ENCODE data around the gene PPP2R5C.

Gene PPP2R5C

DNA sequence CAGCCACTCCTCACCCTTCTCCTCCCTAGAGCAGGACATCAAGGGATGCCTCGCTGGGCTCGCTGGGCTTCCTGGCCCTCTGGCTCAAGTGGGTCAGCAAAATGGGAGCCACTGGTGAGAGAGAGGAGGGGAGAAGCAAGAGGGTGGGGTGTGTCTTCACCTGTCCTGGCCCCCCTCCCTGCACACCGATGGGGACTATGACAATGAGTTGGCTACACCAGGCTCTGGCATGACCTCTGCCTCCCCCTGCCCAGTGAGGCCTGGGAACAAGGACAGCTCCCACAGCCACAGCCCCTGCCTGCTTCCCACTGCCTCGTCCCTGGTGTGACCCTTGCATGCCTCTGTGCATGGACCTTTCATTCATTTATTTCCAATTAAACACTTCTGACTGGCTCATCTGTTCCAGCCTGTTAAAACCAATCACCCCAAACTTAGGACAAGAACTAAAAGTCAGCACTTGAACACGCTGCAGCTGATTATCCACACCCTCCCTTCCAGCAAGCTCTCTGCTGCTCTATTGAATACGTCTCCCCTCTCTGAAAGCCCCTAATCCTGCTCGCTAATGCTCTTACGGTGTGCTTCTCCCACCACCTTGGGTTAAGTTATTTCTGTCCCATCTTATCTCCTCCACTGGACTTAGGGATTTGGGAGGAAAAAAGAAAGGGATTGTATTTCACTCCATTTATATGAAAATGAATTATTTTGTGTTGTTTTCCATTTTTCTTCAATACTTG lies 5.8 kb upstream of the PPP2R5C start:
- no peak for DNase-seq

DNA sequence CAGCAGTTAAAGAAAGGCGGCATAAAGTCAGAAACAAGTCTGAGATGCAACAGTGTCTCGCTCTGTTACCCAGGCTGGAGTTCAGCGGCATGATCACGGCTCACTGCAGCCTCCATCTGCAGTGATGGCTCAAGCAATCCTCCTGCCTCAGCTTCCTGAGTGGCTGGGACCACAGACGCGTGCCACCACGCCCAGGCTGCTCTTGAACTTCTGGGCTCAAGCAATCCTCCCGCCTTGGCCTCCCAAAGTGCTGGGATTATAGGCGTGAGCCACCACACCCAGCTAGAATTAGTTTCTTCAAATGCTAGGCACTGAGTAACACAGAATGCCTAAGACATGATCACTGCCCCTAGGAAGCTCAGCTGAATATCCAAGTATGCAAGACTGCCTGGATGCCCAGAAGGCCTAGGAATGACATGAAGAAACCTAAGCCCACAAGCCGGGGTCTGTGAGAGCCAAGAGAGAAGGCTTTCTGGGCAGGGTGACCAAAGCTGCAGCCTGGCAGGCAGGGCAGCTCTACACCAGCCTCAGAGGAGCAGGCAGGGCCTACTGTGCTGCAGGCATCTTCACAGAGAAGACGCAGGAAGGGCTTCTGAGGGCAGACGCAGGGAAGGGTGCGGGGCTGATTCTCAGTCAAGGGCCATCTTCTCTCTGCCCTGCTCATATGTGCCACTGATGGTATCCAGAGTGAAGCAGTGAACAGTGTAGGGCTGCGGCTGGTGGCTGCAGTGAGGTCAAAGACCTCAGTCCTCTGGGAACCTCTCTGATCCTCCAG lies 4.3 kb upstream of the PPP2R5C start:
- DNase-seq = no peak

DNA sequence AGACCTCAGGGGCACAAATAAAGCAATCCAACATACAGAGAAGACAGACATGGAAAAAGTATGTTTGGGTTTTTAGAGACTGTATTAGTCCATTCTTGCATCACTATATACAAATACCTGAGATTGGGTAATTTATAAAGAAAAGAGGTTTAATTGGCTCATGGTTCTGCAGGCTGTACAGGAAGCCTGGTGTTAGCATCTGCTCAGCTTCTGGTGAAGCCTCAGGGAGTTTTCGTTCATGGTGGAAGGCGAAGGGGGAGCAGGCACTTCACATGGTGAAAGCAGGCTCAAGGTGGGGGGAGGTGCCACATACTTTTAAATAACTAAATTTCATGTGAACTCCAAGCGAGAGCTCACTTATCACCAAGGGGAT lies 3.7 kb upstream of the PPP2R5C start:
- no peak for DNase-seq

DNA sequence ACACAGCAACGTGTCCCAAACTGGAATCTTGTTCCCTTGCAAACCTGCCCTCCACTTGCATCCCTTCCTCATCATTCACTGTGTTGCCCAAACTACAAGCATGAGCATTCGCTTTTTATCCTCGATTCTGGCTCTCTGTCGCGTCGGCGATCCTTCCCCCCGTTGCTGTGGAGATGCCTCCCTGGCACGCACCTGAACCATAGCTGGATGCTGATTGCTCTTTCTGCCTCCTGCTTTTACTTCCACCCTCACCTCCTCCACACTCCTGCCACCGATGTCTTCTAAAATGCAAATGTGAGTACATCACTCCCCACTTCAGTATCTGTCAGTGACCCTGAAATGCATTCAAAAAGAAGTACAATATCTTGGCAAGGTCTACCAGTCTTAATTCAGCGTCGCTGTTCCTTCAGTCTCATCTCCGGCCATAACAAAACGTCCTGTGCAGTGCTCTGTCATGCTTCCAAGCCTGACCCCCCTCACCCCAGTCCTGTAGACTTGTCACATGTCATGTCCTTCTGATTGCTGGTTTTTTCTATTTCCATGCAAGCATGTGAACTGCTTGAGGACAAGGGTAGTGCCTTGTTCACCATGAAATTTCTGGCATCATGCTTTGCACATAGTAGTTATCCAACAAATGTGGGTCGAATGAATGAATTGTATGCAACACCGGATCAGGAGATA lies 2.5 kb upstream of the PPP2R5C start:
- no peak for DNase-seq

DNA sequence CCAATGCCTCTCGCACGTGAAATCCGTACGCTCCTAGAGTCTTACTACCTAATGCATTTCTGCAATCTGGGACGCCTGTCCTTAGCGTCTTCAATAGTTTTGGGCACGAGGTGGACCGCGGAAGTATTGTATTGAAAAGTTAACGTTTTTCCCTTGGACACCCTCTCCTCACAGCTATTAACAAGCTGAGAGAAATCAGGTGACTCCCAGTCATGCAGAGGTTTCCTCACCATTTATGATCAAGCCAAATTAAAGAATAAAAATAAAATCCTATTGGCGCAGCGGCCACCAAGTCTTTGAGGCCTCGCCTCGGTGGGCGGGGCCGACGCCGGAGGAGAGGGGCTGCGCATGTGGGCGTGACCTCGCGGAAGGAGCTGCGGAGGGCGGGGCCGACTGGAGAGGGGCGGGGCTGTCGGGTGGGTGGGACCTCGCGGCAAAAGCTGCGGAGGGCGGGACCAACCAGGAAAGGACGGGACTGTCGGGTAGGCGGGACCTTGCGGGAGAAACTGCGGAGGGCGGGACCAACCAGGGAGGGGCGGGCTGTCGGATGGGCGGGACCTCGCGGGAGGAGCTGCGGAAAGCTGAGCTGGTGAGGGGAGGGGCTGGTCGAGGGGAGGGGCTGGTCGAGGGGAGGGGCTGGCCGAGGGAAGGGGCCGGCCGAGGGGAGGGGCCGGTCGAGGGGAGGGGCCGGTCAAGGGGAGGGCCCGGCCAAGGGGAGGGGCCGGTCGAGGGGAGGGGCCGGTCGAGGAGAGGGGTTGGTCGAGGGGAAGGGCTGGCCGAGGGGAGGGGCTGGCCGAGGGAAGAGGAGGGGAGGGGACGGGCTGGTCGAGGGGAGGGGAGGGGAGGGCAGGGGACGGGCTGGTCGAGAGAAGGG lies 1.1 kb upstream of the PPP2R5C start:
- peak; percentile 71 for DNase-seq

DNA sequence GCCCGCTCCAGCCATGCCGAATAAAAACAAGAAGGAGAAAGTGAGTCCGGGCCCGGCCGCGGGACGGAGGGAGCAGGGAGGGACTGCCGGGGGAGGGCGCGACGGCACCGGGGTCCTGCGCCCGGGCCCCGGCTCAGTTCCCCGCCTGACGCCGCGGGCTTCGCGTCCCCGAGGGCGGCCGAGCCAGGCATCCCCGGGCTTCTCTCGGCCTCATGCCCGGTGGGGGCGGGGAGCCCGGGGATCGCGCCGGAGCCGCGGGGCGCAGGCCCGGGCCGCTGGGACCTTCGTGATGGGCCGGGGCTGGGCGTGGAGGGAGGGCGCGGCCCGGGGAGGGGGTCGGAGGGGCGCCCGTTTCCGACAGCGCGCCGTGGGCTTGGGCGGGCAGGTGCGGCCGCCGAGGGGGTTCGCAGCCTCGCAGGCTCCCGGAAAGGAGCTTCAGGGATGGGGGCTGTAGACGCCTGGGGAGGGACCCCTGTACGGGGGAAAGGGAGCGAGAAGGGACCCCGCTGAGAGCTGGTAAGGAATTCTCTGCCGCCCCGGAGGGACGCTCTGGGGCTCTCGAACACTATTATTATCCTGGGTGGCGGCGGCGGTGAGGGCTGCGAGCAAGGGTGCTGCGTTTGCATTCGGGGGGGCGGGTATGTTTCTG lies 496 bp downstream of the PPP2R5C start:
- DNase-seq = no peak

DNA sequence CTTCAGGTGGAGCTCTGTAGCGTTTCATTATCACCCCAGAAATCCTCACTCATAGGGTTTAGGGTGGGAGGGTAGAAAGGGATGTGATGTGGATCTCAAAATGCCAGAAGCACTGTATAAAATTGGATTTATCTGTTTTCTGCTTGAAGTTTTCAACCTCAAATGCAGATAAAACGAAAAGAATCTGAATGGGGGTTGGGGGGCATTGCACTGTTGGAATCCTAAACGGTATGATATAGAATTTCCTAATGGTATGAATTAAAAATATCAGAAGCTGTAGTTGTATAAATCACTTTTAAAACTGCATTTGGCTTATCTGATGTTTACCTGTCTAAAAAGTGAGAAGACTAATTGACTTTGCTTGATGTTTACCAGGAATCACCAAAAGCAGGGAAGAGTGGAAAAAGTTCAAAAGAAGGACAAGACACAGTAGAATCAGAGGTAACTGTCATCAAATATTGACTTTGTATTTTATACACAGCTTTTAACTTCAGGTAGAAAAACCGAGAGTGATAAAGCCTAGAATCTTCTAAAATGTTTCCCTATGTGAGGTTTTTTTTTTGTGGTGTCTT lies 1.1 kb downstream of the PPP2R5C start:
- no peak for DNase-seq

DNA sequence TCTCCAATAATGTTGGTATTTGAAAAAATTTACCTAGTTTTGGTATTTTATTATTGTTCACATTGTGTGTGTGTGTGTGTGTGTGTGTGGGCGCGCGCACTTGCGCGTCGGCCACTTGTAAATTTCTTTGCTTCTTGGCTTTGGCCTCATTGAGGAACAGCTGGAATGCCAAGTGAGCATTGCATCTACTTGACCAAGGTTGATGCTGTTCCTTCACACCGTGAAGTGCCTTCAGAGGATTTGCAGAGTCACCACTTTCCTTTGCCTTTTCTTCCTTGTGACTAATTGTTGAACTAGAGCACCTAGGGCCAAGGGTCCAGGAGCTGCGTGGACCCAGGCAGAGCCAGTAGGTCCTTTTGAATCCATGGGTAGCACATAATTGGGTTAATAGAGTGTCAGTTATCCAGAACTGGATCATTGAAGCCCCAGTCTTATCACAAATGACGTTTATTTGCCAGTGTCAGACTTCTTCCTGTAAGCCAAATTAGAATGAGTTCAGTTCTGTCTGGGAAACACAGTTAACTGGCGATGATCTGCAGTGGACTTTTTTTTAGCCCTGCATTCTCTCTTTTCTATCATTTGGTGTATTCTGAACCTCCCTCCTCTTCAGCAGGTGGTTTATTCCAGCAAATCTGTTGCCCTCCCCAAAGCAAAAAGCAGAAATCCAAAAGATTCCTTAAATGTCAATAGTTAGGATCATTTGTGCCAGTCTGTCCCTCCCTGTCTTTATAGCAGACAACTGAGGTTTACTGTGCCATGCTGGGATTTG lies 2.6 kb downstream of the PPP2R5C start:
- DNase-seq = no peak

DNA sequence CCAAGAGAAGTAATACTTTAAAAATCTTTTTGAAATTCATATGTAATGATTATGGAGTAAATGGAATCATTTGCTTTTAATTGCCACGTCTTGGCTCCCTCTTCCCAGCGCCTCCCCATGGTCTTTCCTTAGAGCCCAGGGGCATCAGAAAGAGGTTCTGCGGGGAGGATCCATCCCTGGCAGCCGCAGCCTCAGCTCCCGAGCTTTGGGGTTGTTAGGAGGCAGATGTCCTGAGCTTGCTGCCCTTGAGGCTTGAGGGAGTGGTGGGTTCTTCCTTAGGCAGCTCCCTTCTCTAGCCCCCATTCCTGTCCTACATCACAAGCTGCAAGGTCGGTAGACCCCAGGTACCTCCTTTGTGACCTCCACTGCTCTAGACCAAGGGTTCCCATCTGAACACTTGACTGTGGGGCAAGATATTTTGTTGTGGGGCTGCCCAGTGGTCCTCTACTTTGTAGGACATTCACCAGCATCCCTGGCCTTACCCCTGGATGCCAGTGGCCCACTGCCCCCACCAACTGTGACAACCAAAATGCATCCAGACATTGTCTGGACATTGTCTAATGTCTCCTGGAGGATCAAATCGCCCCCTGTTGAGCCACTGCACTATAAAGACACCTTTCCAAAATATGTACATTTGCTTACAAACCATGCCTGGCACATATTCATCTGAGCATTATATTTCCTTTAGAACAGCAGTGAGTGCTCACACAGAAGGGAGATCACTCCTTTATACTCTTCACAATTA lies 6.3 kb downstream of the PPP2R5C start:
- DNase-seq = no peak

DNA sequence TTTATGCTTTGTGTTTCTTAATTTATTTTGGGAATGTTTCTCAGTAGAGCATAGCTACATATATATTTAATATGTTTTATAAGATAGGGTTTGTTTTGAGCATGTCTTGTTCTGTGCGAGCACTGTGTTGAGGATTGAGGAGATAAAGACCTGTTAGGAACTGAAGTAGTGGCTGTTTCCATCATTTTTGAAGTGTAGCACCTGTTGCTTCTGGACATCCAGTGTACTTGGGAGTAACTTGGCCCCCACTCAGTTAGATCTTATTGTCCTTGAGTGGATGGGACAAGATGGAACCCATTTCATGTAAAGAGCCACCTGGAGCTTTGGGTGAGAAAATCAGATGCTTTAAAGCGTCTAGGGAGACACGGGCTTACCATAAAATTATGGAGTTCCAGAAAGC lies 8.7 kb downstream of the PPP2R5C start:
- no peak for DNase-seq

DNA sequence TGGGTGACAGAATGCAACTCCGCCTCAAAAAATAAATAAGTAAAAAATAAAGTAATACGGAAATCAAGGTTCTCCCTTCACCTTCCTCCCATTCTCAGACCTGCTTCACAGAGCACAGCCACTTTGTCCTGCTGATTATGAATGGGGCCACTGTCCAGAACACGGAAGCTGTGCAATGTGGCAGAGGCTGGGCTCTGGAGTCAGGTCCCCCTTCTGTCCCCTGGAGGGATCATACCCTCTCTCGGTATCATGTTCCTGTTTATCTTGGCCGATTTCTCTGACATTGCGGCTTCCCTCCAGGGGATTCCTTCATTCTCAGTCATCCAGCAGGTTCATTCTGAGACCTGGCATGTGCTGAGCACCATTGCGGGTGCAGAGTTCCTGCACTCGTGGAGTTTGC lies 11.3 kb downstream of the PPP2R5C start:
- no peak for DNase-seq

DNA sequence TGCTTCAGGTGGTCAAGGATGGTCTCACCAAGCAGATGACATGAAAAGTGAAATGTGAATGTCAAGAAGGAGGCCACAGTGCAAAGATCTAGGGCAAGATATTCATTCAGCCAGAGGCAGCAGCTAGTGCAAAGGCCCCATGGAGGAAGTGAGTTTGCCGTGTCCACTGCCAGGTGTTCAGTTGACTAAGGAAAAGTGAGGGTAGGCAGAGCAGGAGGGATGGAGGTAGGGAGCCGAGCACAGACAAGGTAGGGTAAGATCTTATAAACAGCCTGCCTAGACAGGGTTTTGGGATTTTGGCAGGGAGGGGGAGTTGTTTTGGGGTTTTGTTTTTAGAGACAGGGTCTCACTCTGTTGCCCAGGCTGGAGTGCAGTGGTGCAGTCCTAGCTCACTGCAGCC lies 11.9 kb downstream of the PPP2R5C start:
- no peak for DNase-seq

DNA sequence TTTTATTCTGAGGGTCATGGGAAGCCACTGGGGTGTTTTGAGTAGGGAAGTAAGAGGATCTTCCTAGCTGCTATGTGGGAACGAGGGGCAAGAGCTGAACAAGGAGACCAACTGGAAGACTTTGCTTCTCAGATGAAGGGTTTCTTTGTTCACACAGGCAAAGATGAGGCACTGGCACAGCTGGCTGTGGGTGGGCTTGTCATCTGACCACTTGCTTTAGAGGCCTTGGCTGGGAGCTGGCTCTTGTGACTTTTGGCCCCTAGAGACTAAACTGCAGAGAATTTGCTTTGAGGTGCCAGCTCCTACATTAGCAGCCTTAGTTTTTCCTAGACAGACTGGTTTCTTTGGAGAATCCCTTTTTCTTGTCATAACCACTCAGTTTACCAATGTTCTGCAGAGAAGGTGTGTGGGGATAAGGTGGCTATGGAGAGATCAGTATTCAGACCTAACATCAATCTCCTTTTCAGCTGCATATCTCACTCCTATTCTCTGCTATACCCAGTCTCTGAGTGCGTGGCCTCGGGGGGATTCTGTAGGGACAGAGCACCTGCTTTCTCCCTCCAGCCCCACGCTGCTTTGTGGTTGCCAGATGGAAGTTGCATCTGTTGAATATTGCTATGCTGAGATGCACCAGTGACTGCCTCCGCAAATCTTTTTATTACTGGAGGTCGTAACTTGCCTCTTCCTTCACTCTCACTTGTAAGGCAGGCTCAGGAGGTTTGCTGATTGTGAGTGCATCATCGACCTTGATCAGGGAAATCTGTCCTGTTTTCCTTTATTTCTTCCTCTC lies 12.7 kb downstream of the PPP2R5C start:
- DNase-seq = no peak

DNA sequence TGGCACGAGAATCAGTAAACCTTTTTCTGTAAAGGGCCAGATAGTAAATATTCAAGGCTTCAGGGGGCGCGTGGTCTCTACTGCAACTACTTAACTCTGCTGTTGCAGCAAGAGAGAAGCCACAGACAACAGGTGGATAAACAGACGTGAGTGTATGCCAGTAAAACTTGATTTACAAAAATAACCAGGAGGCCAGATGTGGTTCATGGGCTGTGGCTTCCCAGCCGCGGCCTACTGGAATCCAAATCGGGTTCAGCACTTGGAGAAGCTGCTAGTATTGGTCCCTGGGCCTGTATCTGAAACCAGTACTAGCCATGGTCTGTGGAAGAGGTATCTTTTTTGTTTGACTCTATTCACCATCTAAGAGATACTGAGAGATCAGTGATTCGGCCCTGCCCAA lies 13.3 kb downstream of the PPP2R5C start:
- no peak for DNase-seq

DNA sequence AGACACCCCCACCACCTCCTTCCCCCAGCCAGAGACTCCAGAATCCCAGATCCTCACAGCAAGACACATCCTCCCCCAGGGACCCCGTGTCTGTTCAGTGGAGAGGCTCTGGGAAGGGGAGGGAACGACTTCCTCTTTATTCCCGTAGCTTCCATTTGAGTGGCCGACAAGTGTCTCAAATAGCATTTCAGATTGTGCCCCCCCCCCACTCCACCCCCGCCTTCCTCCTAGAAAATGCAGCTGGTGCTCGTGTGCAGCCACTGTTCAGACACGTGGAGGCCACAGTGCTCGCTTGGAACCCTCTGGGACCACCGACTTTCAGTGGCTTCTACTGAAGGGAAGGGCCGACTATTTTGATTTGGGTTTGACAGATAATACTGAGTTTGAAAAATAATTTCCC lies 14.3 kb downstream of the PPP2R5C start:
- DNase-seq = no peak

DNA sequence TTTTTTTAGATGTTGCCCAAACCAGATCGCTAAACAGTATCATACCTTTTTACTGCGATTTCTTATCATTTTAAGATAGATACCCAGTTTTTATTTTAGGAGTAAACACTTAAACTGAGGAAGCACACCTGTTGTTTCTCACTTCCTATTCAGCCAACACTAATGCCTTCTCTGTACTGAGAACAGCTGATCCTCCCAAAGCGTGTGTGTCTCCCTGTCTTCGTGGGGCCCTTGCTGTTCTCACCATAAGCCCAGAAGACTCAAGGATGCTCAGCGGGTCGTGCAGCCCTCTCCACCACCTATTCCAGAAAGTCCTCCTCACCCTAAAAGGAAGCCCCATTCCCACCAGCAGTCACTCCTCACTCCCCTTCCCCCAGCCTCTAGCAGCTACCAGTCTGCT lies 14.8 kb downstream of the PPP2R5C start:
- no peak for DNase-seq

DNA sequence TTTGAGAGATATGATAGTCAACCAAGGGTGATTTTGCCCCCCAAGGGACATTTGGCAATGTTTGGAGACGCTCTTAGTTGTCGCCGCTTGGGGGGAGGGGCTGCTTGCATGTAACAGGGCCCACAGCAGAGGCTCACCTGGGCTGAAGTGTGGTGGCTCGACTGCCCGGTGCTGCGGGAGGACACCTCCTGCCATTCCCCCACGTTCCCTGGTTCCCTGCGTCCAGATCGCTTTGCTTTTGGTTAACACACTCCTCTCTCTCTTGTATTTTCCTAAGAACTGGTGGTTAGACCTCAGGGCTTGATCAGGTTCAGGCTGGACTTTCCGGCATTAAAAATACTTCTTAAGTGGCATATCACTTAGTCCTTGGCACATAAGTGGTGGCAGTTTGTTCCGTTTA lies 18.9 kb downstream of the PPP2R5C start:
- no peak for DNase-seq

DNA sequence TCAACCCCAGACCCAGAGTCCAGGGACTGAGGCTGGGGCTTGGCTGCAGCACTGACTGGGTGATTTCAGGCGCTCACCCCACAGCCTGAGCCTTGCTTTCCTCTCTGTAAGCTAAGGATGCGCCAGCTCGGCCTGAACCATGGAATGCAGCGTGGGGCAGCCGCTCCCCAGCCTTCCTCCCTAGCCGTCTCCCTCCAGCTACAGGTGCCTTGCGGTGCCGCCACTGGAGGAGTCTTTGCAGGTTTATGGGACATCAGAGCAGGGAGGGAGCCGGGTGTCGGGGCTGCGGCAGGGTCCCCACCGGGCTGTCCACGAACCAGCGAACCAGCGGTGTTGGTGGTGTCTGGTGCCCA lies 19.4 kb downstream of the PPP2R5C start:
- DNase-seq = no peak

DNA sequence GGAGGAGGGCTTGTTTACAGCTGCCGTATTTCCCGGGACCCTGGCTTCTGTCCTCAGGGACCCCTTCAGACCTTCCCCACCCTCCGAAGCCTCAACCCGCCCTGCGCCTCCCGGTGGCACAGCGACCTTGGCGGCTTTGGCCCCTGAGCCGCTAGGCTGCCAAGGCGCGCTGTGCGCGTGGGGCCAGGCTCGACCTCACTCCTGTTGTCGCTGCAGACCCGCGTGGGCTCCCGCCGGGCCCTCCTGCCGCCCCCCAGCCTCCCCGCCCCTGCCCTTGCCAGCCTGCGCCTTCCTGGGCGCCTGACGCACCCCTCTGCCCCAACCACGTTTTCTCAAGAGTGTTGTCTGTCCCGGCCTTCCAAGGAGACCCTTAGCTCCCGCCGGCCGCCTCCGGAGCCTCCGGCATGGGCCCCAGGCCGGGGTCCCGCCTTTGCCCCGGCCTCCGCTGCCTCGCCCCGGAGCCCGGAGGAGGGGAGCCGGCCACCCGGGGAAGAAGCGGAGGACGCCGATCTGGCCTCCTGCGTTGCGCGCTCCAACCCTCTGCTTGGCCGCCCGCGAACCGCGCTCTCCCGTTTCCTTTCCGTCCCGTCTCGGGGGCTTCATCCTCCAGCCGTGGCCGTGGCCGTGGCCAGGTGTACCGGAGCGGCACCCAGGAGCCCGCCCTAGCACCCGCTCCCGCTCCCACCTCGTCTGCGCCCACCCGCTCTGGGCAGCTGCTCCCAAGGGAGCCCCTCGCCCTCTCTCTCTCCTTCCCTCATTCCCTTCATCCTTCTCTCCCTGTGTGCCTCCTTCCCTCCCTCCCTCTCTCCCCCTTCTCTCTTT lies 19.9 kb downstream of the PPP2R5C start:
- DNase-seq = no peak
